ENCODE measurements around the gene ATP8A2. TPM values are rescaled to one million over a fixed set of nuclear protein-coding genes. Genes with fewer than 3 reads are reported as not detected.

Gene ATP8A2
- total RNA-seq, 1 experiment from 2014 or later, result not detected

DNA sequence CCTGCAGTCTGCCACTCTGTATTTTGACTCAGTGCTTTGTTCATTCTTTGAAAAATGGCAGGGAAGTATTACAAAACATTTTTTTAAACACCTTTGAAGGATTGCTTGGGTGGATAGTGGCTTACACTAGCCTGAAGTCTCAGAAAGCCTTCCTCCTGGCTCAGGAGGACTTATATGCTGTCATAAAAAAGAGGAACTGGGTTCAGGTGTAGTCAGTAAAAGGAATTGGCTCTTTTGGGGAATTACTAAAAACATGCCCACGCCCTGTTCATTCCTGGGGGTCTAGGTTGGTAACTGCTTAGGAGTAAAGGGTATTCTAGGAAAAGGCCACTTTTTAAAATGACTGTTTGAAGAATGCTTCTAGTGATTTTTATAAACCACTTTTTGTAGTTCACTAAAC, 493.2 kb downstream of the ATP8A2 start:
- intact Hi-C loops (cut with micrococcal nuclease; ENCODE audit: unreplicated experiment), result no loop called here
- no peak overlapping the region for H3K4me3 ChIP-seq
- no peaks in the 10 kb centered on the region for H3K4me1 ChIP-seq (replicated peaks; ENCODE audit: insufficient read depth)
- no peaks in the 10 kb centered on the region for H3K79me2 ChIP-seq (ENCODE audit: low read depth)
- TF ChIP-seq, protein P1, sequence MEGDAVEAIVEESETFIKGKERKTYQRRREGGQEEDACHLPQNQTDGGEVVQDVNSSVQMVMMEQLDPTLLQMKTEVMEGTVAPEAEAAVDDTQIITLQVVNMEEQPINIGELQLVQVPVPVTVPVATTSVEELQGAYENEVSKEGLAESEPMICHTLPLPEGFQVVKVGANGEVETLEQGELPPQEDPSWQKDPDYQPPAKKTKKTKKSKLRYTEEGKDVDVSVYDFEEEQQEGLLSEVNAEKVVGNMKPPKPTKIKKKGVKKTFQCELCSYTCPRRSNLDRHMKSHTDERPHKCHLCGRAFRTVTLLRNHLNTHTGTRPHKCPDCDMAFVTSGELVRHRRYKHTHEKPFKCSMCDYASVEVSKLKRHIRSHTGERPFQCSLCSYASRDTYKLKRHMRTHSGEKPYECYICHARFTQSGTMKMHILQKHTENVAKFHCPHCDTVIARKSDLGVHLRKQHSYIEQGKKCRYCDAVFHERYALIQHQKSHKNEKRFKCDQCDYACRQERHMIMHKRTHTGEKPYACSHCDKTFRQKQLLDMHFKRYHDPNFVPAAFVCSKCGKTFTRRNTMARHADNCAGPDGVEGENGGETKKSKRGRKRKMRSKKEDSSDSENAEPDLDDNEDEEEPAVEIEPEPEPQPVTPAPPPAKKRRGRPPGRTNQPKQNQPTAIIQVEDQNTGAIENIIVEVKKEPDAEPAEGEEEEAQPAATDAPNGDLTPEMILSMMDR (conservative IDR thresholded peaks at IDR 0.05), result no peak
- TF ChIP-seq EZH2 (IDR thresholded peaks at IDR 0.05; ENCODE audit: low read depth), result no peak
- no peak for DNase-seq
- no TSS peak for BruUV-seq (replicated peaks)
- H3K9me3 ChIP-seq (ENCODE audit: insufficient read depth, low read depth), result no peaks in the 10 kb centered on the region
- no peak overlapping the region for H3K4me2 ChIP-seq
- H4K20me1 ChIP-seq (ENCODE audit: insufficient read depth), result no peaks in the 10 kb centered on the region; the same call in 1 of the 2 replicates
- H3K9me2 ChIP-seq (ENCODE audit: insufficient read depth), result no peaks in the 10 kb centered on the region
- ChIA-PET CTCF (no interaction called here), POLR2A (ENCODE audit: unreplicated experiment) (no interaction called here)
- H2AFZ ChIP-seq, result no peak overlapping the region
- no peaks in the 10 kb centered on the region for H3F3A ChIP-seq (ENCODE audit: insufficient read depth, low read depth)
- H3K27me3 ChIP-seq (ENCODE audit: insufficient read depth, low read depth), result peaks cover 71% of the 10 kb centered on the region
- H3K36me3 ChIP-seq (ENCODE audit: low read depth), result no peaks in the 10 kb centered on the region
- H3K27ac ChIP-seq, result no peak overlapping the region

DNA sequence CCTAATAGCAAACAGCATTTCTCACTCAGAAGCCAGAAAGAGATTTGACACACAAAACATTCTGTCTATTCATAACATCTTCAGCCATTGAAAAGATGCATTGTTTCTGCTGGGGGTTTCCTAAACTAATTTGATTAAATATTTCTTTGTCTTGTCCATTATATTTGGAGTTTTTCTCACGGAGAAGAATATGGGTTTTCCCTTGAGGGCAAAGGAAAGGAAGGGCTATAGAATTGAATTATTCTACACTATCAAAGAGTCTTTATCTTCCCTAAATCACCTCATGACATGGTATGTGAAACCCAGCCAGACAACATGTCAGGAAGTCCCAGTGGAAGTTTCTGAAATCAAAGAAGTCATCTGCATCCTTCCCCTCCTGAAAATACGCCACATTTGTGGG, 493.6 kb downstream of the ATP8A2 start:
- Histone ChIP-seq H4K20me1 (ENCODE audit: insufficient read depth) (no peaks in the 10 kb centered on the region; the same call in 1 of the 2 replicates), H3K79me2 (ENCODE audit: low read depth) (no peaks in the 10 kb centered on the region), H3K27ac (no peak overlapping the region), H3K36me3 (ENCODE audit: low read depth) (no peaks in the 10 kb centered on the region), H3K9me2 (ENCODE audit: insufficient read depth) (no peaks in the 10 kb centered on the region), H3K4me3 (no peak overlapping the region), H3F3A (ENCODE audit: insufficient read depth, low read depth) (no peaks in the 10 kb centered on the region), H2AFZ (no peak overlapping the region), H3K4me2 (no peak overlapping the region), H3K4me1 (replicated peaks; ENCODE audit: insufficient read depth) (no peaks in the 10 kb centered on the region), H3K27me3 (ENCODE audit: insufficient read depth, low read depth) (peaks cover 71% of the 10 kb centered on the region), H3K9me3 (ENCODE audit: insufficient read depth, low read depth) (no peaks in the 10 kb centered on the region)
- intact Hi-C loops (cut with micrococcal nuclease; ENCODE audit: unreplicated experiment), result no loop called here
- CTCF ChIA-PET, result no interaction called here
- DNase-seq, result no peak
- BruUV-seq (replicated peaks), result no TSS peak
- TF ChIP-seq EZH2 (IDR thresholded peaks at IDR 0.05; ENCODE audit: low read depth), result no peak
- TF ChIP-seq, protein P1 (conservative IDR thresholded peaks at IDR 0.05), result no peak
- POLR2A ChIA-PET (ENCODE audit: unreplicated experiment), result no interaction called here

DNA sequence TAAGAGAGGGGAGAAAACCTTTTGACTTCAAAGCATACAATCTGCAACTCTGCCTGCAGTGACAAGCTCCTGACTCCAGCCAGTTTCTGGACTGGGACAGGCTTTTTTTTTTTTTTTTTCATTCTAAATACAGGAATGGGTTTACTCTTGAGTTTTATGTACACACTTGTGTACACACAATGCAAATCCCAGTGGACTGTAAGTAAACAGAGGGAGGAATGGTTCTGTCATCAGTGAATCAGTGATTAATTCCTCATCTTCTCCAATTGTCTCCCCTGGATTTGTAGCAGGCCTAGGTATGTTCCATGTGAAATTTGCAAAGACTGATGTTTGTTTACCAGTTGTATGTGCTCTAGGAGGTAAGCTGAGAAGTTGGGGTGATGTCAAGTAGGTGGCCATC, 495.3 kb downstream of the ATP8A2 start:
- BruUV-seq (replicated peaks), result no TSS peak
- intact Hi-C loops (cut with micrococcal nuclease; ENCODE audit: unreplicated experiment), result no loop called here
- no peaks in the 10 kb centered on the region; the same call in 1 of the 2 replicates for H4K20me1 ChIP-seq (ENCODE audit: insufficient read depth)
- H3K4me1 ChIP-seq (replicated peaks; ENCODE audit: insufficient read depth), result no peaks in the 10 kb centered on the region
- no peaks in the 10 kb centered on the region for H3F3A ChIP-seq (ENCODE audit: insufficient read depth, low read depth)
- CTCF ChIA-PET, result no interaction called here
- POLR2A ChIA-PET (ENCODE audit: unreplicated experiment), result no interaction called here
- no peaks in the 10 kb centered on the region for H3K79me2 ChIP-seq (ENCODE audit: low read depth)
- peaks cover 76% of the 10 kb centered on the region for H3K27me3 ChIP-seq (ENCODE audit: insufficient read depth, low read depth)
- no peaks in the 10 kb centered on the region for H3K9me3 ChIP-seq (ENCODE audit: insufficient read depth, low read depth)
- H3K4me2 ChIP-seq, result no peak overlapping the region
- H3K9me2 ChIP-seq (ENCODE audit: insufficient read depth), result no peaks in the 10 kb centered on the region
- no peak overlapping the region for H3K27ac ChIP-seq
- TF ChIP-seq, protein P1 (conservative IDR thresholded peaks at IDR 0.05), result no peak
- TF ChIP-seq EZH2 (IDR thresholded peaks at IDR 0.05; ENCODE audit: low read depth), result no peak
- no peak overlapping the region for H3K4me3 ChIP-seq
- no peaks in the 10 kb centered on the region for H3K36me3 ChIP-seq (ENCODE audit: low read depth)
- DNase-seq, result no peak
- H2AFZ ChIP-seq, result no peak overlapping the region
